Measurements from ENCODE around the gene TGFBR2. TPM values are rescaled to one million over a fixed set of nuclear protein-coding genes. Genes with fewer than 3 reads are reported as not detected.

The TGFBR2 gene
- total and polyA plus RNA-seq, 10 donors = 18.2 to 322 (median 239) TPM

DNA sequence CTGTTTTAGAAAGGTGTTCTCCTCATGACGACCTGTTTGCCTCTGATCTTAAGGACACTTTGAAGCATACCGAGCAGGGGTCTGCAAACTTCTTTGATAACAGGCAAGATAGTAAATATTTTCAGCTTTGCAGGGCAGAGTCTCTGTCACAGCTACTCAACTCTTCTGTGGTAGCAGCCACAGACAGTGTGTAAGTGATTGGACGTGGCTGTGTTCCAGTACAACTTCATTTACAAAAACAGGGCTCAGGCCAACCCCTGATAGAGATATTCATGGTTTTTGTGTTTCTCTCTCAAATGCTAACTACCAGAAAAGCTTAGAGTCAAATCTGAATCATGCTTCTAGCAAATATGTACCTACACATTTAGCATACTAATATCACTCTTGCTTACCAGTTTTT lies 51.5 kb downstream of the TGFBR2 start:
- Histone ChIP-seq H3K9me3 (no peaks in the 10 kb centered on the region), H3K36me3 (peaks cover 0 to 89% (median 46%) of the 10 kb centered on the region in 6 donors), H3K4me1 (peaks cover 79 to 100% (median 98%) of the 10 kb centered on the region in 6 donors), H3K27ac (peak overlapping the region; percentile 30 to 100 (median 90)), H3K27me3 (replicated peaks in 1 of 7) (no peaks in the 10 kb centered on the region), H3K4me3 (peak overlapping the region in 1 of 8 donors; percentile 30)
- no peak for DNase-seq
- intact Hi-C loops (cut with DNase I; ENCODE audit: low total_unique reads) = no loop called here
- no peak for TF ChIP-seq POLR2A (IDR thresholded peaks at IDR 0.05)
- TF ChIP-seq POLR2AphosphoS5 (IDR thresholded peaks at IDR 0.05) = peak in 1 of 3 donors; percentile 27
- WGBS, 5 donors = 43 to 55% (median 49%) methylated on average over 3 of the region's 3 CpGs

DNA sequence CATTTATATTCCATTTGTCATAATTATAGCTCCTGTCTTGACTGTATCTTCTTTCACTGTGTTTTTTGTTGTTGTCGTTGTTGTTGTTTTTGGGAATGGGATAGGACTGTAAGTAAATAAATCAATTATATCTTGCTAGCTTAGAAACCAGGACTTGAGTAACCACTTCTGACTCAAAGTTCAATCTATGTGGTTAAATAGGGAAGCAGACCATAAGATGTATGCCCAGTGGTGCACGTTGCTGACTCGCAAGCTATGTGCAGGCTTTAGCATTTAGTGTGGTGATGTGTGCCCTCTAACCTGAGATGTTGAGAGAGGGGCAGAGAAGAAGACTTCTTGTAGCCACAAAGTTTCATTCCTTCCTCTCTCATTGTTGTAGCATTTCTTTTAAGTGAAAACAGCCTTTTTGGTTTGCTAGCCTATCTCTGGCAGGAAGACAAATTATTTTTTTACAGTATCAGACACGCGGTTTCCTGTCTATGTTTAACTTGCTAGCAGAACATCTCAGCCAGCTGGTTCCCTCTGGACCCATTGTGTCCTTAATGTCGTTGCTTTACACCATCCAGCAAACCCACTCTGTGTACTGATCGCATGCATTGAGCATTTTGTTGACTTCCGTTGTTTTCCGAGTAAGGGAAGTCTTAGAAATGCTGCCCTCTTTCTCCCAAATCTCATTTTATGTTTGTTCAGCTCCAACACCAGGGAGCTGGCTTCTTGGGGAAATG lies 52.1 kb downstream of the TGFBR2 start:
- Histone ChIP-seq H3K27me3 (replicated peaks in 1 of 7) (no peaks in the 10 kb centered on the region), H3K36me3 (peaks cover 0 to 89% (median 40%) of the 10 kb centered on the region in 6 donors), H3K4me1 (peaks cover 80 to 100% (median 100%) of the 10 kb centered on the region in 6 donors), H3K4me3 (peak overlapping the region in 2 of 8 donors; percentile 4 to 30), H3K9me3 (no peaks in the 10 kb centered on the region), H3K27ac (peak overlapping the region; percentile 30 to 100 (median 90))
- TF ChIP-seq POLR2A (IDR thresholded peaks at IDR 0.05) = no peak
- peak in 1 of 3 donors; percentile 76 for TF ChIP-seq POLR2AphosphoS5 (IDR thresholded peaks at IDR 0.05)
- 6 to 11% (median 7%) methylated on average over 9 of the region's 9 CpGs for WGBS, 5 donors
- DNase-seq = no peak
- intact Hi-C loops (cut with DNase I; ENCODE audit: low total_unique reads) = no loop called here

- no peak for DNase-seq
- peak overlapping the region; percentile 30 to 100 (median 90) for H3K27ac ChIP-seq
- WGBS, 5 donors = 75 to 86% (median 82%) methylated on average over 7 of the region's 7 CpGs
- H3K4me1 ChIP-seq = peaks cover 79 to 100% (median 100%) of the 10 kb centered on the region in 6 donors
- no peaks in the 10 kb centered on the region for H3K27me3 ChIP-seq (replicated peaks in 1 of 7)
- H3K9me3 ChIP-seq = no peaks in the 10 kb centered on the region
- intact Hi-C loops (cut with DNase I; ENCODE audit: low total_unique reads) = loop anchor here (10.0 kb wide), 1 partner anchor 45 kb away; no protein-coding TSS in a partner anchor
- TF ChIP-seq CTCF (IDR thresholded peaks at IDR 0.05 in 8 of 11, conservative IDR thresholded peaks at IDR 0.05 in 3 of 11) (no peak), POLR2AphosphoS5 (IDR thresholded peaks at IDR 0.05) (no peak), POLR2A (IDR thresholded peaks at IDR 0.05) (no peak)
- peaks cover 0 to 81% (median 35%) of the 10 kb centered on the region in 6 donors for H3K36me3 ChIP-seq
- H3K4me3 ChIP-seq = peak overlapping the region in 1 of 8 donors; percentile 4
Measured at GRCh38 chr3:30659270-30660130, 53.1 kb downstream of the TGFBR2 start.

GRCh38 chr3:30660136-30660535 lies 53.7 kb downstream of the TGFBR2 start:
- DNase-seq = no peak
- peaks cover 0 to 75% (median 34%) of the 10 kb centered on the region in 6 donors for H3K36me3 ChIP-seq
- H3K27ac ChIP-seq = peak overlapping the region in 7 of 8 donors; percentile 83 to 100 (median 91)
- no peaks in the 10 kb centered on the region for H3K27me3 ChIP-seq (replicated peaks in 1 of 7)
- no peak overlapping the region for H3K4me3 ChIP-seq
- 87 to 94% (median 92%) methylated on average over 3 of the region's 3 CpGs for WGBS, 5 donors
- intact Hi-C loops (cut with DNase I; ENCODE audit: low total_unique reads) = loop anchor here (10.0 kb wide), 1 partner anchor 45 kb away; no protein-coding TSS in a partner anchor
- H3K4me1 ChIP-seq = peaks cover 79 to 100% (median 100%) of the 10 kb centered on the region in 6 donors
- TF ChIP-seq CTCF (IDR thresholded peaks at IDR 0.05 in 8 of 11, conservative IDR thresholded peaks at IDR 0.05 in 3 of 11) (no peak), POLR2A (IDR thresholded peaks at IDR 0.05) (no peak), POLR2AphosphoS5 (IDR thresholded peaks at IDR 0.05) (no peak)
- no peaks in the 10 kb centered on the region for H3K9me3 ChIP-seq
